Smooth muscle cell (in vitro differentiated cells): ENCODE data around the gene GRAP2. TPM values are rescaled to one million over a fixed set of nuclear protein-coding genes. Genes with fewer than 3 reads are reported as not detected.
"Not testable (repeated sequence)": the region's sequence is repeated elsewhere in the genome, so short reads cannot be mapped to it uniquely, and the experiment has no call there.

Experiments
- DNase-seq: peaks from one replicate; lab custom pipeline; 2025; ENCODE audit not compliant: unreplicated experiment; lab: John Stamatoyannopoulos, UW
- H2AFZ ChIP-seq: fragments of 200-600 bp; sonication (generic); 2 replicates; pipeline ENCODE4 v1.6.0; 2016; ENCODE audit warnings: antibody characterized with exemption, low read depth, mild to moderate bottlenecking
- H3F3A ChIP-seq: fragments of 200-600 bp; sonication (generic); 2 replicates; pipeline ENCODE4 v1.6.0; 2017; ENCODE audit warnings: antibody characterized with exemption, low read depth
- H3K27ac ChIP-seq: fragments of 200-600 bp; sonication (generic); 2 replicates; pipeline ENCODE4 v1.5.1; 2016; ENCODE audit warnings: low read depth, mild to moderate bottlenecking
- H3K27me3 ChIP-seq: fragments of 200-600 bp; sonication (generic); 2 replicates; pipeline ENCODE4 v1.6.1; 2016; ENCODE audit warnings: low read depth, mild to moderate bottlenecking
- H3K36me3 ChIP-seq: fragments of 200-600 bp; sonication (generic); 2 replicates; pipeline ENCODE4 v1.5.1; 2016; ENCODE audit warnings: low read depth
- H3K4me1 ChIP-seq: fragments of 200-600 bp; sonication (generic); 2 replicates; pipeline ENCODE4 v1.5.1; 2016; ENCODE audit warnings: low read depth
- H3K4me2 ChIP-seq: fragments of 200-600 bp; sonication (generic); 2 replicates; pipeline ENCODE4 v1.6.0; 2016; ENCODE audit warnings: mild to moderate bottlenecking
- H3K4me3 ChIP-seq: fragments of 200-600 bp; sonication (generic); 2 replicates; pipeline ENCODE4 v1.5.1; 2016; ENCODE audit warnings: mild to moderate bottlenecking
- H3K79me2 ChIP-seq: fragments of 200-600 bp; sonication (generic); 2 replicates; pipeline ENCODE4 v1.6.0; 2016; ENCODE audit warnings: low read depth, mild to moderate bottlenecking
- H3K9ac ChIP-seq: fragments of 200-600 bp; sonication (generic); 2 replicates; pipeline ENCODE4 v1.6.0; 2016; ENCODE audit warnings: low read depth
- H3K9me3 ChIP-seq: fragments of 200-600 bp; sonication (generic); replicated peaks from 2 replicates; pipeline ENCODE4 v1.5.1; 2016; ENCODE audit warnings: low read depth
- H4K20me1 ChIP-seq: fragments of 200-600 bp; sonication (generic); 2 replicates; pipeline ENCODE4 v1.6.0; 2016; ENCODE audit warnings: low read depth
- CTCF ChIP-seq: fragments of 200-600 bp; sonication (generic); IDR thresholded peaks from 2 replicates; pipeline ENCODE4 v1.5.1; 2017; ENCODE audit warnings: borderline replicate concordance, mild to moderate bottlenecking, antibody characterized with exemption; ENCODE audit not compliant: insufficient read depth, poor library complexity, severe bottlenecking
- WGBS: methylation state at CpG from one replicate; pipeline ENCODE4 v1.1.7; 2016; ENCODE audit warnings: low lambda C conversion rate; 5-methylcytosine and 5-hydroxymethylcytosine counted together
- polyA plus RNA-seq: library from polyadenylated mRNA; unstranded; fragments of >200 nt; fragmentation: Nextera tagmentation; extraction: Ambion mirVana; gene quantifications from 2 replicates; pipeline ENCODE4 v1.2.1, GENCODE V29; 2016
- total RNA-seq: library from RNA; depleted of rRNA; stranded (reverse); fragments of >200 nt; gene quantifications from 2 replicates; pipeline ENCODE4 v1.2.3, GENCODE V29; 2014

The GRAP2 gene
- total and polyA plus RNA-seq, 2 experiments from 2014 or later = not detected

GRCh38 chr22:39871008-39871798 lies 29.7 kb upstream of the GRAP2 start:
- DNase-seq = no peak

GRCh38 chr22:39872548-39872947 lies 28.3 kb upstream of the GRAP2 start:
- Histone ChIP-seq H3K9ac (no peak overlapping the region), H3K4me3 (no peak overlapping the region), H3K27me3 (no peaks in the 10 kb centered on the region), H3K4me2 (no peak overlapping the region), H3K4me1 (no peaks in the 10 kb centered on the region), H3K79me2 (no peaks in the 10 kb centered on the region), H3K27ac (no peak overlapping the region), H3F3A (no peaks in the 10 kb centered on the region), H2AFZ (no peak overlapping the region), H4K20me1 (no peaks in the 10 kb centered on the region), H3K9me3 (no peaks in the 10 kb centered on the region), H3K36me3 (no peaks in the 10 kb centered on the region)
- WGBS = 88% methylated on average over 1 of the region's 1 CpG
- no peak for DNase-seq
- TF ChIP-seq CTCF = no peak

More at GRCh38 chr22:39871008-39871798, 29.7 kb upstream of the GRAP2 start:
- H3K27ac ChIP-seq = no peak overlapping the region
- no peaks in the 10 kb centered on the region for H3K4me1 ChIP-seq
- no peaks in the 10 kb centered on the region for H3K9me3 ChIP-seq
- no peak for TF ChIP-seq CTCF
- H3F3A ChIP-seq = no peaks in the 10 kb centered on the region
- no peaks in the 10 kb centered on the region for H3K27me3 ChIP-seq
- no peaks in the 10 kb centered on the region for H4K20me1 ChIP-seq
- H3K79me2 ChIP-seq = no peaks in the 10 kb centered on the region
- WGBS = 74% methylated on average over 5 of the region's 5 CpGs
- H3K4me3 ChIP-seq = no peak overlapping the region
- no peak overlapping the region for H2AFZ ChIP-seq
- H3K9ac ChIP-seq = no peak overlapping the region
- H3K4me2 ChIP-seq = no peak overlapping the region
- H3K36me3 ChIP-seq = no peaks in the 10 kb centered on the region

GRCh38 chr22:39873965-39874364 lies 26.9 kb upstream of the GRAP2 start:
- Histone ChIP-seq H3K36me3 (no peaks in the 10 kb centered on the region), H4K20me1 (no peaks in the 10 kb centered on the region), H3K79me2 (no peaks in the 10 kb centered on the region), H3K27me3 (no peaks in the 10 kb centered on the region), H3K9me3 (no peaks in the 10 kb centered on the region), H2AFZ (no peak overlapping the region), H3K4me3 (no peak overlapping the region), H3F3A (no peaks in the 10 kb centered on the region), H3K4me1 (no peaks in the 10 kb centered on the region), H3K27ac (no peak overlapping the region), H3K4me2 (no peak overlapping the region), H3K9ac (no peak overlapping the region)
- WGBS = 73% methylated on average over 1 of the region's 1 CpG
- DNase-seq = no peak
- TF ChIP-seq CTCF = no peak

GRCh38 chr22:39875176-39875885 lies 25.6 kb upstream of the GRAP2 start:
- H3K9ac ChIP-seq, H3K36me3 ChIP-seq, H3F3A ChIP-seq, H3K4me2 ChIP-seq, H3K4me3 ChIP-seq, H3K9me3 ChIP-seq, DNase-seq, H3K27me3 ChIP-seq, H4K20me1 ChIP-seq, H3K79me2 ChIP-seq, H3K27ac ChIP-seq, H2AFZ ChIP-seq, H3K4me1 ChIP-seq: not testable (repeated sequence)
- WGBS = 88% methylated on average over 42 of the region's 42 CpGs
